GM18867 (cell line): ENCODE data around the gene SHMT2.
"Not testable (repeated sequence)": the region's sequence is repeated elsewhere in the genome, so short reads cannot be mapped to it uniquely, and the experiment has no call there.

Experiments used
- ATAC-seq: cut with Tn5 transposase; IDR thresholded peaks from one replicate; pipeline ENCODE4 v1.9.1; 2021; ENCODE audit warnings: mild to moderate bottlenecking, moderate library complexity; ENCODE audit not compliant: unreplicated experiment

The SHMT2 gene

GRCh38 chr12:57261428-57261865 is 31.9 kb downstream of the SHMT2 start:
- no peak for ATAC-seq

DNA sequence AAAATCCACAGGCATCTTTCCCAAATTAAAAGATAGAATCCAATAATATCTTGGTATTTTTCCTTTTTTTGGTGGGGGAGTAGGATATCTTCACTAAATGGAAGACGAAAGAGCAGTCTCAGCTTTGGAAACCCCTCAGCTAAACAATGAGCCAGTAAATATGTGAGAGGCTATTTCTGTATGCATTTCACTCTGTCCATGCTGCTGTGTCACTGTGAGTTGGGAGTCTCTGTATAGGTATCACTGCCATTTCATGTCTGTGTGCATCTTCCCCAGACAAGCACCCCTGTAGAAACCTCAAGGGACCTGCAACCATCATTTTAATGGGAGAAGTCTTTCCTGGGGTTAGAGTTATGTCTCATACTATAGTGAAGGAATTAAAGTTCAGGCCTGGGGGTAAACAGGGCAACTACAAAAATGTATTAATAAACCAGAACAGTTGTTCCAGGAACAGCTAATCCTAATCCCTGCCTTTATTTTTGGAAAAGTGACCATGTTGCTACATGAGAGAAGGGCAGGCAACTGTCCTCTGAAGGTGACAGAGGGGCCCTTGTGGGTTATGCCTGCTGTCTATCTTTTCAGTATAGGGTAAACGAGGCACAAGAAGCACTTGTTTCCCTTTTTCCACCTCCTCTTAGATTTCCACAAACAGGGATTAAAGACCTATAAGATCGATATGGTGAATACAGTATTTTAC is 32.8 kb downstream of the SHMT2 start:
- ATAC-seq: no peak

GRCh38 chr12:57263096-57263495 is 33.6 kb downstream of the SHMT2 start:
- ATAC-seq: no peak

DNA sequence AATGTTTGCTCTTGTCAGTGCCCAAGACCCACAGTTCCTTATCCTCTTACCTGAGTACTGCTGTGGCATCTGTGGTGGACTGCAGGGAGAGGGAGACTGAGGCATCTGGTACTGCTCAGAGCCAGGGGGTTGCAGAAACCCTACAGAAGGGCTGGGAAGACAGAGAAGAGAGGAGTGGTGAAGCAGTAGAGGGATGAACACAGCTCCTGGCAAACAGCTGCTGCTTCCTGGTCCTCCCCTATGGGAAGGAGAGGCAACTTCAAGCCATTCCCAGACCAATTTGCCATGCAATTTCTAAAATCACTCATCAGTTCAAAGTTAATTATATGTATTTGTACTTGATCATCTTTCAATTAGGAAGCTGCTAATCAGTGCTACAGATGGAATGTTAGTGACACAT is 37.2 kb downstream of the SHMT2 start:
- no peak for ATAC-seq

GRCh38 chr12:57268264-57268663 is 38.8 kb downstream of the SHMT2 start:
- ATAC-seq: no peak

- ATAC-seq: no peak
Observed at GRCh38 chr12:57270966-57271470, 41.5 kb downstream of the SHMT2 start.

DNA sequence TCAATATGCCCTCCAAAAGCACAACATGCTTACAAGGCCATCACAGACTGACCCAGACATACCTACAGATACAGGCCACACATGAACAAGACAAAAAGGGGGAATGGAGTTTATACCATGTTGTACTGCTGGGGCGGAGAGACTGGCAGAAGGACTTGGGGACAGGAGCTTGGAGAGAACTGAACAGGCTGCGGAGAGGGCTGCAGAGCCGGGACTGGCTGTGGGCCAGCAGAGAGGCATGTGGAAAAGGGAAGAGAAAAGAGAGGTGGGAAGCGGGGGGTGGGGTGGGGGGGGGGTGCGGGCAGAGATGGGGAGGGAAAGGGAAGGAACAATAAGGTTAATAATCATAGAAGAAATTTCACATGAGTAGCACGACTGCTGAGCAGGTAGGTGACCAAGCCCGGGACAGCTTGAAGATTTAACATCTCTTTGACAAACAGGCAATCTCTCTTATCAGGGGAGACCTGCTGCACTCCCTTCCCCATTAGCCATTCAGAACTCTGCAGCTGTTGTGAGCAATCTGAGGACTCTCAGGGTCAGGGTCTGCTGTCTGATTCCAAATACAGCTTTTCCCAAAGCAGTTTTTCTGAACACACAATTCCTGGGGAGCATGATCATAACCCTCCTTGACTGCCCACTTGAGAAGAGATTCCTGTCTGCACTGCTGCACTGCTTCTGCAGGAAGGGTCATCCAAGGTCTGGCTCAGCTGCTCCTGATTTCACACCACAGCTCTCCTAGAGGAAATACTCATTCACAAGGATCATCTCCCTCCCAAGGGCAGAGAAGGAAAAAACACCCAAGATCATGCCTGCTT is 43.0 kb downstream of the SHMT2 start:
- ATAC-seq: no peak

DNA sequence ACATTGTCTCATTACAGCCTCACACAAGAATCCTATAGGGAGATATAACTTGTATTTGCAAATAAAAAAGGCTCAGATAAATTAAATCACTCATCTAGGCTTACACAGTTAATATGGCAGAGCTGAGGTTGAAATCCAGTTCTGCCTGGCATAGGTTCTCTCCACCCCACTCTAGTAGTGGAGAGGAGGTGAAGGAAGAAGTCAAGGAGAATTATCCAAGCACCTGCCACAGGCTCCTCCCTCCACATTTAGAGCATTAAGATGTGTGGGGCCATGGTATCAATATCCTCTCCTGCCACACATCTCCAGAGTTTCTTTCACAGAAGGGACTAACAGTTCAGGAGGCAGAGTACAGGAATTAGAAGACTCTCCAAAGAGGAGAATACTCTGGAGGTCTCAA is 44.0 kb downstream of the SHMT2 start:
- ATAC-seq: no peak

- not testable (repeated sequence) for ATAC-seq
Observed at GRCh38 chr12:57276233-57276632, 46.7 kb downstream of the SHMT2 start.

- no peak for ATAC-seq
Observed at GRCh38 chr12:57276935-57277563, 47.5 kb downstream of the SHMT2 start.

DNA sequence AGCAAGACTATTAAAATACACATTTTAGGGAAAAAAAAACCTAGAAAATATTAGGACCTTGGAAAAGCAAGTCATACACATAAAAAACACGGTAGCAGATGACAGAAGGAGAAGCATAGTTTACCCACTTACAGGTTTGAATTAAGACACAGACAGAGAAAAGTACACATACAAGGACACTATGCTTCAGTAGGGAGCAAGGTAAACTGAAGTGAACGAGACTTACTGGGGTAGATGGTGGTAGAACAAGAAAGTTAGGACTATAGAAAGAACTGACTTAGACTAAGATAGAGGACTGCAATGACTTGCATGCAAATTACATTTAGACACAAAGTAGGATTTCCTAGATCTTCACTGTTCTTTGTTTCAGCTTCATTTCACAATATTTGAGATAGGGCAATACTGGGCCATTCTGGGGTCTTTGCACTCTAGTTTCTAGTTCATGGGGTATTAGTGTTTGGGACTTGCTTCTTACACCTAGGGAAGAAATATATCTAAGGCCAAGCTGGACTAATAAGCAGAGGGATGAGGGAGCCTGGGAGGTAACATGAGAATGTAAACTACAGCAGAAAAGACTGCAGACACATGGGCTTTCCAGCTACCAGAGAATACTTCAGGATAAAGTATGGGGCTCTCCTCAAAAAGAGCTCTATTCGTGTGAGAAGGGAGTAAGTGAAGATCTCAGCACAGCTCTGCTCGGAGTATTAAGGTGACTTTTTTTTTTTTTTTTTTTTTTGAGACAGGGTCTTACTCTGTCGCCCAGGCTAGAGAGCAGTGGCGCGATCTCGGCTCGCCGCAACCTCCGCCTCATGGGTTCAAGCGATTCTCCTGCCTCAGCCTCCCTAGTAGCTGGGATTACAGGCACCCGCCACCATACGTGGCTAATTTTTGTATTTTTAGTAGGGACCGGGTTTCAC is 49.2 kb downstream of the SHMT2 start:
- ATAC-seq: no peak

GRCh38 chr12:57280211-57281062 is 50.9 kb downstream of the SHMT2 start:
- ATAC-seq: peak; percentile 89

DNA sequence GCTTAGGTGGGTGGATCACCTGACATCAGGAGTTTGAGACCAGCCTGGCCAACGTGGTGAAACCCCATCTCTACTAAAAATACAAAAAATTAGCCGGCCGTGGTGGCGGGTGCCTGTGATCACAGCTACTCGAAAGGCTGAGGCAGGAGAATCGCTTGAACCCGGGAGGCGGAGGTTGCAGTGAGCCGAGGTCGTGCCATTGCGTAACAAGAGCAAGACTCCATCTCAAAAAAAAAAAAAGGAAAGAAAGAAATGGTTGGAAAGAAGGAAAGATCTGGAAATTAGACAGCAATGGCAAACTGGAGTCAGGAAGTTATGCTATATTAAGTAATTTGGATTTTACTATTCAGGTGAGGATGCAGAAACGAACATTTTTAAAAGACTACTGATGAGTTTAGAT is 52.6 kb downstream of the SHMT2 start:
- ATAC-seq: not testable (repeated sequence)
